ENCODE measurements around the gene PDE6D. TPM values are rescaled to one million over a fixed set of nuclear protein-coding genes. Genes with fewer than 3 reads are reported as not detected.

PDE6D gene
- total and polyA plus RNA-seq, 2 of the 13 experiments (the other 11 are each of a cell fraction or from before 2014, with no cell fraction given) = 14.1 to 23.2 TPM

- TF ChIP-seq NFKB2 (CRISPR knock-in tag; IDR thresholded peaks at IDR 0.05; ENCODE audit: borderline replicate concordance) (peak; percentile 74; the same call in 1 of the 2 replicates), ZNF34 (CRISPR knock-in tag; IDR thresholded peaks at IDR 0.05; ENCODE audit: borderline replicate concordance) (0 out of 2 replicates have a peak, but pooled peaks have one; percentile 70), SKIL (CRISPR knock-in tag; IDR thresholded peaks at IDR 0.05; ENCODE audit: borderline replicate concordance) (peak; percentile 40; the same call in 1 of the 2 replicates), IRX3 (CRISPR knock-in tag; IDR thresholded peaks at IDR 0.05; ENCODE audit: borderline replicate concordance, low read depth) (no peak), POGZ (CRISPR knock-in tag; IDR thresholded peaks at IDR 0.05) (peak; percentile 80), HDAC2 (CRISPR knock-in tag; IDR thresholded peaks at IDR 0.05) (peak; percentile 72), PAX8 (CRISPR knock-in tag; IDR thresholded peaks at IDR 0.05; ENCODE audit: borderline replicate concordance) (peak; percentile 55; the same call in 1 of the 2 replicates), ZSCAN31 (CRISPR knock-in tag; IDR thresholded peaks at IDR 0.05; ENCODE audit: low read depth) (no peak), KLF12 (CRISPR knock-in tag; IDR thresholded peaks at IDR 0.05; ENCODE audit: borderline replicate concordance) (no peak), GATAD1 (CRISPR knock-in tag; IDR thresholded peaks at IDR 0.05) (peak; percentile 83), ZNF256 (CRISPR knock-in tag; conservative IDR thresholded peaks at IDR 0.05) (0 out of 2 replicates have a peak, but pooled peaks have one; percentile 37), PATZ1 (CRISPR knock-in tag; IDR thresholded peaks at IDR 0.05) (peak; percentile 88), ZFYVE20 (CRISPR knock-in tag; IDR thresholded peaks at IDR 0.05; ENCODE audit: borderline replicate concordance, low read depth) (no peak), BRD4 (CRISPR knock-in tag; IDR thresholded peaks at IDR 0.05) (0 out of 2 replicates have a peak, but pooled peaks have one; percentile 39), FOXA3 (CRISPR knock-in tag; IDR thresholded peaks at IDR 0.05) (peak; percentile 54; the same call in 1 of the 2 replicates), KAT7 (CRISPR knock-in tag; IDR thresholded peaks at IDR 0.05; ENCODE audit: borderline replicate concordance) (peak; percentile 81; the same call in 1 of the 2 replicates), NFE2 (CRISPR knock-in tag; IDR thresholded peaks at IDR 0.05) (no peak), ZNF7 (CRISPR knock-in tag; IDR thresholded peaks at IDR 0.05) (no peak), ZFP90 (CRISPR knock-in tag; IDR thresholded peaks at IDR 0.05; ENCODE audit: borderline replicate concordance) (peak; percentile 78; the same call in 1 of the 2 replicates), PHF20 (CRISPR knock-in tag; IDR thresholded peaks at IDR 0.05) (no peak; the same call in 1 of the 2 replicates), MTA3 (CRISPR knock-in tag; IDR thresholded peaks at IDR 0.05) (no peak)
- TF ChIP-seq, protein P1, sequence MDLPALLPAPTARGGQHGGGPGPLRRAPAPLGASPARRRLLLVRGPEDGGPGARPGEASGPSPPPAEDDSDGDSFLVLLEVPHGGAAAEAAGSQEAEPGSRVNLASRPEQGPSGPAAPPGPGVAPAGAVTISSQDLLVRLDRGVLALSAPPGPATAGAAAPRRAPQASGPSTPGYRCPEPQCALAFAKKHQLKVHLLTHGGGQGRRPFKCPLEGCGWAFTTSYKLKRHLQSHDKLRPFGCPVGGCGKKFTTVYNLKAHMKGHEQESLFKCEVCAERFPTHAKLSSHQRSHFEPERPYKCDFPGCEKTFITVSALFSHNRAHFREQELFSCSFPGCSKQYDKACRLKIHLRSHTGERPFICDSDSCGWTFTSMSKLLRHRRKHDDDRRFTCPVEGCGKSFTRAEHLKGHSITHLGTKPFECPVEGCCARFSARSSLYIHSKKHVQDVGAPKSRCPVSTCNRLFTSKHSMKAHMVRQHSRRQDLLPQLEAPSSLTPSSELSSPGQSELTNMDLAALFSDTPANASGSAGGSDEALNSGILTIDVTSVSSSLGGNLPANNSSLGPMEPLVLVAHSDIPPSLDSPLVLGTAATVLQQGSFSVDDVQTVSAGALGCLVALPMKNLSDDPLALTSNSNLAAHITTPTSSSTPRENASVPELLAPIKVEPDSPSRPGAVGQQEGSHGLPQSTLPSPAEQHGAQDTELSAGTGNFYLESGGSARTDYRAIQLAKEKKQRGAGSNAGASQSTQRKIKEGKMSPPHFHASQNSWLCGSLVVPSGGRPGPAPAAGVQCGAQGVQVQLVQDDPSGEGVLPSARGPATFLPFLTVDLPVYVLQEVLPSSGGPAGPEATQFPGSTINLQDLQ (CRISPR knock-in tag; IDR thresholded peaks at IDR 0.05) = no peak
Observed at GRCh38 chr2:231687133-231687852, 93.8 kb downstream of the PDE6D start (continued).
